GM23338 (cell line): ENCODE measurements around the gene OTUB2. TPM values are rescaled to one million over a fixed set of nuclear protein-coding genes. Genes with fewer than 3 reads are reported as not detected.
A peak's percentile ranks its signal among the peaks of the same experiment; 100 is the strongest.

Source experiments
- ATAC-seq: fragments of 200-7000 bp; cut with Tn5 transposase; 3 replicates; pipeline ENCODE4 v1.9.1; 2020
- DNase-seq: peaks from one replicate; pipeline ENCODE4 v3.0.0-alpha.2; 2015; ENCODE audit warnings: low spot score
- H2AFZ ChIP-seq: fragments of 200-600 bp; sonication (generic); 2 replicates; pipeline ENCODE4 v1.8.0; 2016; ENCODE audit warnings: antibody characterized with exemption, mild to moderate bottlenecking, moderate library complexity
- H3F3A ChIP-seq: fragments of 200-600 bp; sonication (generic); replicated peaks from 2 replicates; pipeline ENCODE4 v1.8.0; 2017; ENCODE audit warnings: antibody characterized with exemption, mixed run types, low read depth
- H3K27ac ChIP-seq: fragments of 200-600 bp; sonication (generic); 2 replicates; pipeline ENCODE4 v1.6.1; 2016; ENCODE audit warnings: low read depth
- H3K27me3 ChIP-seq: fragments of 200-600 bp; sonication (generic); 2 replicates; pipeline ENCODE4 v1.8.0; 2016; ENCODE audit warnings: mild to moderate bottlenecking, mixed run types, moderate library complexity; ENCODE audit not compliant: insufficient read depth
- H3K36me3 ChIP-seq: fragments of 200-600 bp; sonication (generic); 2 replicates; pipeline ENCODE4 v1.8.0; 2016; ENCODE audit warnings: mild to moderate bottlenecking; ENCODE audit not compliant: insufficient read depth
- H3K4me1 ChIP-seq: fragments of 200-600 bp; sonication (generic); 2 replicates; pipeline ENCODE4 v1.8.0; 2016; ENCODE audit warnings: mild to moderate bottlenecking, moderate library complexity; ENCODE audit not compliant: insufficient read depth
- H3K4me2 ChIP-seq: fragments of 200-600 bp; sonication (generic); 2 replicates; pipeline ENCODE4 v1.7.1; 2017; ENCODE audit warnings: mixed run types
- H3K4me3 ChIP-seq: fragments of 200-600 bp; sonication (generic); 2 replicates; pipeline ENCODE4 v1.6.1; 2016; ENCODE audit warnings: mixed run types
- H3K79me2 ChIP-seq: fragments of 200-600 bp; sonication (generic); replicated peaks from 2 replicates; pipeline ENCODE4 v1.8.0; 2017; ENCODE audit warnings: mild to moderate bottlenecking; ENCODE audit not compliant: insufficient read depth
- H3K9me2 ChIP-seq: fragments of 200-600 bp; sonication (generic); 2 replicates; pipeline ENCODE4 v1.8.0; 2017; ENCODE audit not compliant: insufficient read depth
- H4K20me1 ChIP-seq: fragments of 200-600 bp; sonication (generic); replicated peaks from 2 replicates; pipeline ENCODE4 v1.8.0; 2017; ENCODE audit warnings: mild to moderate bottlenecking; ENCODE audit not compliant: insufficient read depth
- H3K27ac Mint-ChIP-seq: 2 replicates; pipeline ENCODE4 v1.8.0; 2020; ENCODE audit warnings: inconsistent platforms, mild to moderate bottlenecking, moderate library complexity, mixed read lengths
- H3K27me3 Mint-ChIP-seq: 3 replicates; pipeline ENCODE4 v1.8.0; 2022; ENCODE audit warnings: low read depth, mild to moderate bottlenecking, moderate library complexity, mixed read lengths, inconsistent platforms; ENCODE audit not compliant: insufficient read depth, poor library complexity
- H3K36me3 Mint-ChIP-seq: 3 replicates; pipeline ENCODE4 v1.8.0; 2021; ENCODE audit warnings: low read depth, mild to moderate bottlenecking, inconsistent platforms, moderate library complexity, mixed read lengths
- H3K4me1 Mint-ChIP-seq: 3 replicates; pipeline ENCODE4 v1.8.0; 2020; ENCODE audit warnings: mild to moderate bottlenecking, inconsistent platforms, mixed read lengths
- H3K4me3 Mint-ChIP-seq: 3 replicates; pipeline ENCODE4 v1.8.0; 2021; ENCODE audit warnings: moderate library complexity, mild to moderate bottlenecking, inconsistent platforms, mixed read lengths
- H3K9me3 Mint-ChIP-seq: 3 replicates; pipeline ENCODE4 v1.8.0; 2020; ENCODE audit warnings: moderate library complexity, mild to moderate bottlenecking, inconsistent platforms, mixed read lengths
- CREB1 ChIP-seq: fragments of 250-450 bp; sonication (Bioruptor Pico); IDR thresholded peaks from 2 replicates; pipeline ENCODE4 v1.5.0; 2020; ENCODE audit warnings: low read depth, mild to moderate bottlenecking, moderate library complexity
- CTCF ChIP-seq, 2 experiments: fragments of 200-600 bp in 1 of 2; sonication (generic) in 1 of 2; conservative IDR thresholded peaks; 2 replicates each; pipeline versions ENCODE4 v1.5.1 to v1.6.1; 2016 to 2017; ENCODE audit warnings: antibody characterized with exemption in 2 of 2, low read depth in 2 of 2, mild to moderate bottlenecking in 2 of 2, moderate library complexity in 1 of 2
- EZH2 ChIP-seq: fragments of 200-600 bp; sonication (generic); IDR thresholded peaks from one replicate; pipeline ENCODE4 v1.8.0; 2017; ENCODE audit warnings: antibody characterized with exemption, mild to moderate bottlenecking, low read depth; ENCODE audit not compliant: unreplicated experiment
- EZH2phosphoT487 ChIP-seq: fragments of 200-600 bp; sonication (generic); IDR thresholded peaks from one replicate; pipeline ENCODE4 v1.8.1; 2018; ENCODE audit warnings: antibody characterized with exemption; ENCODE audit not compliant: unreplicated experiment
- NANOG ChIP-seq: IDR thresholded peaks from 2 replicates; pipeline ENCODE4 v1.6.1; 2016; ENCODE audit warnings: antibody characterized with exemption, borderline replicate concordance
- STAT1 ChIP-seq: IDR thresholded peaks from one replicate; pipeline ENCODE4 v1.6.1; 2016; ENCODE audit warnings: antibody characterized with exemption; ENCODE audit not compliant: unreplicated experiment
- ZNF114 ChIP-seq: fragments of 250-450 bp; sonication (Bioruptor Pico); IDR thresholded peaks from 2 replicates; pipeline ENCODE4 v1.5.0; 2020; ENCODE audit warnings: mild to moderate bottlenecking, moderate library complexity
- ZNF331 ChIP-seq: fragments of 250-450 bp; sonication (Bioruptor Pico); IDR thresholded peaks from 2 replicates; pipeline ENCODE4 v1.5.0; 2020; ENCODE audit warnings: low read depth, mild to moderate bottlenecking, moderate library complexity
- polyA plus RNA-seq: library from polyadenylated mRNA; unstranded; fragments of >200 nt; fragmentation: Nextera tagmentation; extraction: Ambion mirVana; gene quantifications from 2 replicates; pipeline ENCODE4 v1.2.1, GENCODE V29; 2016
- total RNA-seq: library from RNA; depleted of rRNA; stranded (reverse); fragments of >200 nt; shearing (Covaris generic); gene quantifications from 2 replicates; pipeline ENCODE4 v1.2.3, GENCODE V29; 2014

Gene OTUB2
- total and polyA plus RNA-seq, 2 experiments from 2014 or later: 2.1 to 4.1 TPM

GRCh38 chr14:94050231-94050880, 24.2 kb downstream of the OTUB2 start:
- H2AFZ ChIP-seq: no peak overlapping the region
- DNase-seq: no peak
- ATAC-seq: no peak
- peaks cover 10% of the 10 kb centered on the region; the same call in 2 of the 3 replicates for H3K4me1 Mint-ChIP-seq
- no peak overlapping the region for H3K4me3 ChIP-seq
- peaks cover 76% of the 10 kb centered on the region for H3K36me3 Mint-ChIP-seq
- H3K27ac Mint-ChIP-seq: no peak overlapping the region
- no peaks in the 10 kb centered on the region for H3K9me2 ChIP-seq
- peaks cover 20% of the 10 kb centered on the region for H3K36me3 ChIP-seq
- H3K79me2 ChIP-seq: no peaks in the 10 kb centered on the region
- H3K9me3 Mint-ChIP-seq: no peaks in the 10 kb centered on the region
- peaks cover 3% of the 10 kb centered on the region for H4K20me1 ChIP-seq
- H3K4me2 ChIP-seq: no peak overlapping the region
- H3K27ac ChIP-seq: no peak overlapping the region
- H3F3A ChIP-seq: no peaks in the 10 kb centered on the region
- H3K27me3 ChIP-seq: no peaks in the 10 kb centered on the region
- peaks cover 6% of the 10 kb centered on the region for H3K27me3 Mint-ChIP-seq
- TF ChIP-seq STAT1: no peak
- TF ChIP-seq ZNF331 (CRISPR knock-in tag): no peak
- no peak for TF ChIP-seq CTCF (conservative IDR thresholded peaks at IDR 0.05; ENCODE audit: low read depth in 2 of 2)
- no peak for TF ChIP-seq NANOG
- TF ChIP-seq ZNF114 (CRISPR knock-in tag): no peak
- no peak for TF ChIP-seq CREB1 (CRISPR knock-in tag)
- no peak for TF ChIP-seq EZH2
- no peak overlapping the region for H3K4me3 Mint-ChIP-seq
- no peaks in the 10 kb centered on the region for H3K4me1 ChIP-seq

GRCh38 chr14:94051115-94051514, 25.0 kb downstream of the OTUB2 start:
- Histone ChIP-seq H3K36me3 (peaks cover 20% of the 10 kb centered on the region), H3K27ac (no peak overlapping the region), H3K79me2 (no peaks in the 10 kb centered on the region), H3K27me3 (no peaks in the 10 kb centered on the region), H3K4me3 (no peak overlapping the region), H3K4me2 (no peak overlapping the region), H3K4me1 (no peaks in the 10 kb centered on the region), H2AFZ (no peak overlapping the region), H4K20me1 (peaks cover 7% of the 10 kb centered on the region), H3K9me2 (no peaks in the 10 kb centered on the region), H3F3A (no peaks in the 10 kb centered on the region)
- Mint-ChIP-seq H3K27me3 (peaks cover 4% of the 10 kb centered on the region), H3K4me1 (peaks cover 10% of the 10 kb centered on the region; the same call in 2 of the 3 replicates), H3K27ac (no peak overlapping the region), H3K4me3 (no peak overlapping the region), H3K9me3 (no peaks in the 10 kb centered on the region), H3K36me3 (peaks cover 78% of the 10 kb centered on the region)
- peak; percentile 56 for DNase-seq
- TF ChIP-seq CTCF (conservative IDR thresholded peaks at IDR 0.05; ENCODE audit: low read depth in 2 of 2): peak; percentile 41 to 64
- TF ChIP-seq EZH2phosphoT487: no peak
- no peak for TF ChIP-seq ZNF331 (CRISPR knock-in tag)
- peak; percentile 74 for ATAC-seq
